Ectodermal cell (in vitro differentiated cells): ENCODE data around the gene ARMS2.

Experiments used
- H3K27ac ChIP-seq: 2 replicates; pipeline ENCODE4 v1.7.0; 2013; ENCODE audit warnings: mild to moderate bottlenecking, low read depth, low read length; ENCODE audit not compliant: insufficient read depth, poor library complexity, severe bottlenecking
- H3K27me3 ChIP-seq: 2 replicates; pipeline ENCODE4 v1.7.0; 2013; ENCODE audit warnings: mild to moderate bottlenecking, low read length; ENCODE audit not compliant: insufficient read depth, control insufficient read depth, poor library complexity, severe bottlenecking
- H3K36me3 ChIP-seq: one replicate; pipeline ENCODE4 v1.7.0; 2013; ENCODE audit warnings: low read length; ENCODE audit not compliant: control insufficient read depth, insufficient read depth
- H3K4me1 ChIP-seq: one replicate; pipeline ENCODE4 v1.7.0; 2013; ENCODE audit warnings: low read length; ENCODE audit not compliant: control insufficient read depth, insufficient read depth
- H3K4me3 ChIP-seq: 2 replicates; pipeline ENCODE4 v1.7.0; 2013; ENCODE audit warnings: low read depth, low read length, control low read depth; ENCODE audit not compliant: insufficient read depth
- H3K9me3 ChIP-seq: 2 replicates; pipeline ENCODE4 v1.7.0; 2013; ENCODE audit warnings: mild to moderate bottlenecking, low read length, moderate library complexity; ENCODE audit not compliant: control insufficient read depth
- WGBS, 2 experiments: methylation state at CpG; one replicate each; pipeline ENCODE4 v1.1.7; 2013; ENCODE audit warnings: missing lambda C conversion rate in 2 of 2; 5-methylcytosine and 5-hydroxymethylcytosine counted together

Gene ARMS2

GRCh38 chr10:122492006-122492405 lies 37.6 kb downstream of the ARMS2 start:
- H3K36me3 ChIP-seq, result no peaks in the 10 kb centered on the region
- H3K4me1 ChIP-seq, result peaks cover 12% of the 10 kb centered on the region
- H3K4me3 ChIP-seq, result no peak overlapping the region
- H3K9me3 ChIP-seq, result no peaks in the 10 kb centered on the region
- H3K27ac ChIP-seq, result no peak overlapping the region
- 85 to 89% methylated on average over 9 of the region's 9 CpGs for WGBS, 2 experiments
- H3K27me3 ChIP-seq, result no peaks in the 10 kb centered on the region

- no peaks in the 10 kb centered on the region for H3K9me3 ChIP-seq
- H3K27me3 ChIP-seq, result no peaks in the 10 kb centered on the region
- no peaks in the 10 kb centered on the region for H3K36me3 ChIP-seq
- no peak overlapping the region for H3K4me3 ChIP-seq
- H3K27ac ChIP-seq, result no peak overlapping the region
- WGBS, 2 experiments, result 87 to 88% methylated on average over 9 of the region's 9 CpGs
- H3K4me1 ChIP-seq, result peaks cover 8% of the 10 kb centered on the region
These were observed 38.6 kb downstream of the ARMS2 start for GRCh38 chr10:122492999-122493481.

GRCh38 chr10:122493761-122494160 lies 39.3 kb downstream of the ARMS2 start:
- Histone ChIP-seq H3K4me3 (no peak overlapping the region), H3K27me3 (no peaks in the 10 kb centered on the region), H3K9me3 (no peaks in the 10 kb centered on the region), H3K27ac (no peak overlapping the region), H3K4me1 (peaks cover 8% of the 10 kb centered on the region), H3K36me3 (no peaks in the 10 kb centered on the region)
- 94 to 95% methylated on average over 4 of the region's 4 CpGs for WGBS, 2 experiments

GRCh38 chr10:122494173-122494820 lies 39.8 kb downstream of the ARMS2 start:
- Histone ChIP-seq H3K27me3 (no peaks in the 10 kb centered on the region), H3K36me3 (no peaks in the 10 kb centered on the region), H3K4me1 (peaks cover 8% of the 10 kb centered on the region), H3K4me3 (no peak overlapping the region), H3K27ac (no peak overlapping the region), H3K9me3 (no peaks in the 10 kb centered on the region)
- 92 to 93% methylated on average over 20 of the region's 20 CpGs for WGBS, 2 experiments

- Histone ChIP-seq H3K36me3 (no peaks in the 10 kb centered on the region), H3K27me3 (no peaks in the 10 kb centered on the region), H3K4me3 (no peak overlapping the region), H3K27ac (no peak overlapping the region), H3K9me3 (no peaks in the 10 kb centered on the region), H3K4me1 (peaks cover 8% of the 10 kb centered on the region)
- 90% methylated on average over 14 of the region's 14 CpGs for WGBS, 2 experiments
These were observed 40.4 kb downstream of the ARMS2 start for GRCh38 chr10:122494833-122495232.

GRCh38 chr10:122495406-122496340 lies 41.2 kb downstream of the ARMS2 start:
- Histone ChIP-seq H3K4me1 (peaks cover 8% of the 10 kb centered on the region), H3K36me3 (no peaks in the 10 kb centered on the region), H3K27me3 (no peaks in the 10 kb centered on the region), H3K4me3 (no peak overlapping the region), H3K27ac (no peak overlapping the region), H3K9me3 (no peaks in the 10 kb centered on the region)
- 69 to 74% methylated on average over 12 of the region's 12 CpGs for WGBS, 2 experiments

GRCh38 chr10:122497241-122497640 lies 42.8 kb downstream of the ARMS2 start:
- Histone ChIP-seq H3K4me3 (no peak overlapping the region), H3K9me3 (no peaks in the 10 kb centered on the region), H3K27me3 (no peaks in the 10 kb centered on the region), H3K27ac (no peak overlapping the region), H3K4me1 (no peaks in the 10 kb centered on the region), H3K36me3 (no peaks in the 10 kb centered on the region)
- WGBS, 2 experiments, result 92 to 94% methylated on average over 2 of the region's 2 CpGs

GRCh38 chr10:122498521-122498920 lies 44.1 kb downstream of the ARMS2 start:
- Histone ChIP-seq H3K36me3 (no peaks in the 10 kb centered on the region), H3K4me3 (no peak overlapping the region), H3K27me3 (no peaks in the 10 kb centered on the region), H3K4me1 (no peaks in the 10 kb centered on the region), H3K27ac (no peak overlapping the region), H3K9me3 (no peaks in the 10 kb centered on the region)
- WGBS, 2 experiments, result 92% methylated on average over 5 of the region's 5 CpGs

GRCh38 chr10:122499012-122499411 lies 44.6 kb downstream of the ARMS2 start:
- no peaks in the 10 kb centered on the region for H3K4me1 ChIP-seq
- no peaks in the 10 kb centered on the region for H3K27me3 ChIP-seq
- WGBS, 2 experiments, result 91 to 95% methylated on average over 8 of the region's 8 CpGs
- H3K36me3 ChIP-seq, result no peaks in the 10 kb centered on the region
- no peaks in the 10 kb centered on the region for H3K9me3 ChIP-seq
- no peak overlapping the region for H3K4me3 ChIP-seq
- H3K27ac ChIP-seq, result no peak overlapping the region

- Histone ChIP-seq H3K27ac (no peak overlapping the region), H3K4me1 (no peaks in the 10 kb centered on the region), H3K4me3 (no peak overlapping the region), H3K9me3 (no peaks in the 10 kb centered on the region), H3K27me3 (no peaks in the 10 kb centered on the region), H3K36me3 (no peaks in the 10 kb centered on the region)
- 73 to 75% methylated on average over 5 of the region's 5 CpGs for WGBS, 2 experiments
These were observed 45.1 kb downstream of the ARMS2 start for GRCh38 chr10:122499491-122499941.
